HT1080 (cell line): Measurements from ENCODE around the gene SLC37A1. TPM values are rescaled to one million over a fixed set of nuclear protein-coding genes. Genes with fewer than 3 reads are reported as not detected.

ENCODE experiments used
- DNase-seq: peaks from one replicate; pipeline ENCODE4 v3.0.0-alpha.2; 2015; ENCODE audit warnings: low read depth
- total RNA-seq: library from RNA; depleted of rRNA; stranded (reverse); fragments of >200 nt; shearing (Covaris generic); gene quantifications from 2 replicates; pipeline ENCODE4 v1.2.3, GENCODE V29; 2014

The SLC37A1 gene
- total RNA-seq, 1 experiment from 2014 or later, result 5.9 TPM

DNA sequence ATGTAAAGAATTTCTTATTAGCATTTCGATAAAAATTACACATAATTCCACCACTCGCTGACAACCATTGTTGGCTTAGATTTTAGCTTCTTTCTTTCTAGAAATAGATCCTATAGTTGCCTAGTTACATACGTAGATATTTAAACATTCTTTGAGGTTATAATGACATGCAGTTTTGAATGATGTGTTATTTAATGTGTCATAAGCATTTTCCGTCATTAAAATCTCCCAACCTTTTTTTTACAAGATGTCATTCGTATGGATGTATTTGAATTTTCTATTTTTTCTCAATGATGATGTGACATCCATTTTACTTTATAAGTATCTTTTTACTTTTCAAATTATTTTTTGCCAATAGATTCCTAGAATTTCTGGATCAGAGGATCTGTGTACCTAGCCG is 44.7 kb downstream of the SLC37A1 start:
- no peak for DNase-seq

DNA sequence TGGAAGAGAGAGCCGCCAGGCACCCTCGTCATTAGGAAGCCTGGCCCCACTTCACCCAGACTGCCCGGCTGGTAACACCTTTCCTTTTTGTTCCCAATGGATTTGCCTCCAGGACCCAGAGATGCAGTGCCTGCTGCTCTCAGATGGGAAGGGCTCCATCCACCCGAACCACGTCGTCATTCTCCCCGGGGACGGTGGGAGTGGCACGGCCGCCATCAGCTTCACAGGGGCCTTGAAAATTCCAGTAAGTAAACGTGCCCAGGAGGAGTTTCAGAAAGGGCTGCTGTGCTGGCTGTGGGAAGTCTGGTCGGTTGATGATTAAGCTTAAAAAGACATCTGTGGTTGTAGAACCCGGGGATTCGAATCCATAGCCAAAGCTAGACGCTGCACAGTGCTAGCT is 45.2 kb downstream of the SLC37A1 start:
- DNase-seq, result no peak

DNA sequence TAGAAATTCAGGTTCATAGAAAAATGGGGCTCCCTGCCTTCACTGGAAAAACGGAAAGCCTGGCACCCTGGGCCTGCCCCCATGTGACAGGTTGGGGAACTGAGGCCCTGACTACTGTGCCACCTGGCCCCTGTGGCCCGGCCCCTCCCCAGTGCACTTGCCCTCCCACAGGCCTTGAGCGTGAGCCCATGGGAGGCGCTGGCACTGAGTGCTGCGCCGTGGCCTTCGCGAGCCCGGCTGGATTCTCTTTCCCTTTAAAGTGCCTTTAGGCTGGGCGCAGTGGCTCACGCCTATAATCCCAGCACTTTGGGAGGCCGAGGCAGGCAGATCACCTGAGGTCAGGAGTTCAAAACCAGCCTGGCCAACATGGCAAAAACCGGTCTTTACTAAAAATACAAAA is 45.7 kb downstream of the SLC37A1 start:
- DNase-seq, result no peak

DNA sequence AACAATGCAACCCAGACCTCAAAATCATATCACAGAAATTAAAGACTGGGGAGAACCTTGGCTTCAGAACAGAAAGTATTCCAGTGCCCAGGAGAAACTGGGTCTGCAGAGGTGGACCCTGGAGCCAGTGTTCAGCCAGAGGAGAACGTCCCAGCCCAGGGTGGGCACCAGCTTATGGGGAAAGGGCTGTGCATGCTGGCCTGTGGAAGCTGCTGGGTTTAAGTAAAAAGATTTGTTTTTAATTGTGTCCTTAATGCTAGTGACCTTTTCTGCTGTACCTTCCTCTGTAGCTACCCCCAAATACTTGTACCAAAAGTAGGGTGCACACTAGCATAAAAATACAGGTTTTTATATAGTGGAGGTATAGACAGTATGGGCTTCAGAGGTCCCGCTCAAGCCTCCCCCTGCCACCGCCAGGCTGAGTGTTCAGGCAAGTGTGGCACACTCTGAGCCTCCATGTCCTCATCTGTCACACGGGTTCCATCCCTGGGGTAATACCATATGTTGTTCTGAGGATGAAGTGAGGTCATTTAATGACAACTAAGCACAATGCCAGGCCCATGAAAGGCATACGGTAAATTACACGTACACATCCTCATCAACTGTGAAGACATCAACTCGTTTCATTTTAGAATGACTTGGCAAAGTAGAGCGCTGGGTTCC is 47.0 kb downstream of the SLC37A1 start:
- DNase-seq, result no peak

- DNase-seq, result no peak
These were observed 48.4 kb downstream of the SLC37A1 start for GRCh38 chr21:42561762-42562650.

DNA sequence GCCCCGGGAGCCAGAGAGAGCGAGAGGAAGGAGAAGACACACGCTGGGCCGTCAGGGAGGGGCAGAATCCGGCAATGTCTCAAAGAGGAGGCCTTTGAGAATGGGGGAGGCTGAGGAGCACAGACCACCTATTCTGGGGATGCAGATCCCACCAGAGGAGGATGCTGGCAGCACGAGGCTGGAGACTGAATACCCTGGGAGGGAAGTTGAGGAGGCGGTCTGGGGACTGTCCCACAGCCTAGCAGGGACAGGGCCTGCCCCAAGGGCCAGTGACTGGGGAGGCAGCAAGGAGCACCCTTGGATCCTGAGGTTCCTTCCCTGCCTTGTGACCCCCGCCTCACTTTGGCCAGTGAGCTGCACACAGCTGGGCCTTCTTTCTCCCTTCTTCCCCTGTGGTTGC is 49.2 kb downstream of the SLC37A1 start:
- DNase-seq, result no peak

DNA sequence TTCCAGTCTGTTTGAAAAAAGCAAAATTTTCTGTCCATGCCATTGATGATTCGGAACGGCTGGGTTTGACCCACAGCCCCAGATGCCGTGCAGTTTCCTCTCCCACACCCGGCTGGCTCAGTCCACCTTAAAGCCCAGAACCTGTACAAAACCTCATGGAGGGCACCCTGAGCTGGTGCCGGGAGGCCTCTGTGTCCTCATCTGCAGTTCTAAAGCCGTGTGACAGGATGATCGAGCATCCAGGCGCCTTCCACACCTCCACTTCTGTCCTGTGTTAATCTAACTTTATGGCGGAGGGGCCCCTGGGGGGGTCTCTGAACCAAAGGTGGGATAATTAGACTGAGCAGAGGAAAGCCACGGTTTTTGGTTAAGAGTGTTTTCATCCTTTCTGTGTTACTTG is 49.6 kb downstream of the SLC37A1 start:
- DNase-seq, result no peak

GRCh38 chr21:42563686-42564085 is 50.0 kb downstream of the SLC37A1 start:
- no peak for DNase-seq

GRCh38 chr21:42564561-42564971 is 50.9 kb downstream of the SLC37A1 start:
- no peak for DNase-seq

DNA sequence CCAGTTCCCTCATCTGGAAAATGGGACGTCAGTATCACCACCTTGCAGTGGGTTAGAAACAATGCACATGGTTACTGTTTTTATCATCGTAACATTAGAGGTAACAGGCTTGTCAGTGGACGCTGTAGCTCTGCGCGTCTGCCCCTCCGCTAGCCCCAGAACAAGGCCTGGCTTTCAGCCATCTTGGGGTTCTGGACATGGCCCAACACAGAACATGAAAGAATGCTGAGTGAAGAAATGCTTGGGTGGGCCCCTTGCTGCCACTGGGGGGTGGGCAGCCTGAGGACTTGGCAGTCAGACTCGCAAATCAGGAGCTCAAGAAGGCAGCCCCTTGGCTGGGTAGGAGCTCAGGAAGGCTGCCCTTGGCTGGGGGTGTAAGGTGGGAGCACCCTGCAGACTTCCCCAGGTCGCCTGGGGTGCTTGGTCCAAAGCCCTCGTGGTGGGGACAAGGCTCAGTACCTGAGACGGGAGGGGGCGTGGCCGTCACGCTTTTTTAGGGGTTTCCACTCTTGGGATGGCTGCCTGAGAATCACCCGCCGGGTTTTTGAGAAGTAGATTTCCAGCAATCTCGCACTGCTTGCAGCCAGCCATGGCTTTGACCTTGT is 51.7 kb downstream of the SLC37A1 start:
- no peak for DNase-seq

- no peak for DNase-seq
These were observed 52.4 kb downstream of the SLC37A1 start for GRCh38 chr21:42565886-42566523.

- no peak for DNase-seq
These were observed 53.0 kb downstream of the SLC37A1 start for GRCh38 chr21:42566524-42567213.

GRCh38 chr21:42567214-42567555 is 53.5 kb downstream of the SLC37A1 start:
- no peak for DNase-seq

GRCh38 chr21:42567861-42568260 is 54.2 kb downstream of the SLC37A1 start:
- no peak for DNase-seq

GRCh38 chr21:42568376-42568775 is 54.7 kb downstream of the SLC37A1 start:
- DNase-seq, result no peak

DNA sequence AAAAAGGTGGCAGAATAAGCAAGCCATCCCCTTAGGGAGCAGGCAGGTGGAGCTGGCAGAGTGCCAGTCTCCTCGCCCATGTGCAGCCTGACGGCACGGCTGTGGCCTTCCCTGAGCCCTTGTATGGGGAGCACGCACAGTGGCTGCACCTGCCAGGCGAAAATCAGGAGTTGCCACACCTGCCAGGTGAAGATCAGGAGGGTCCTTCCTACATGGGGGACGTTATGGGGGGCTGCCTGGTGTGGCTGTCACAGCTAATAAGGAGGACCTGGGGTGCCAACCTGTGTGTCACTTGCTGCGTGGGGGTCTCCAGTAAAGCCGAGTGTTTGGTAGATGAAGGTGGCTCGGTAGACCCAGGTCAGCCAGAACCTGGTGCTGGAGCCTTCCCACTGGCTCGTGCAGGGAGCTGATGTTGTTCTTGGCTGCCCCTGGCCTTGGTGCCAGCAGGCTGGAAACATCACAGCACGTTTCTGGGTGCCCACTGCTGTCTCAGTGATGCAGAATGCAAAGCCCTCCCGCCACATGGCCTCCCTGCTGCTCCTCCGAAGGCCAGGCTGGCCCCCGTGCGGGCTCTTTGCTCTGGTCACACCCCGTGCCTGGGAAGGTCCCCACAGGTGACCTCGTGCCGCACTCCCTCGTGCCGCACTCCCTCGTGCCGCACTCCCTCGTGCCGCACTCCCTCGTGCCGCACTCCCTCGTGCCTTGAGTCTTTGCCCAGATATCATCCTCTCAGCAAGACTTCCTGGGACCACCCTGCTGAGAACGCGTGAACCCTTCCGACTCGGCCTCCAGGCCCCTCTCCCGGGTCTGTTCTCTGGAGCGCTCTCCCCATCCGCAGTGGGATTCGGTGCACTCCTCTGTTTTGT is 55.4 kb downstream of the SLC37A1 start:
- DNase-seq, result no peak

GRCh38 chr21:42569732-42570301 is 56.2 kb downstream of the SLC37A1 start:
- no peak for DNase-seq

DNA sequence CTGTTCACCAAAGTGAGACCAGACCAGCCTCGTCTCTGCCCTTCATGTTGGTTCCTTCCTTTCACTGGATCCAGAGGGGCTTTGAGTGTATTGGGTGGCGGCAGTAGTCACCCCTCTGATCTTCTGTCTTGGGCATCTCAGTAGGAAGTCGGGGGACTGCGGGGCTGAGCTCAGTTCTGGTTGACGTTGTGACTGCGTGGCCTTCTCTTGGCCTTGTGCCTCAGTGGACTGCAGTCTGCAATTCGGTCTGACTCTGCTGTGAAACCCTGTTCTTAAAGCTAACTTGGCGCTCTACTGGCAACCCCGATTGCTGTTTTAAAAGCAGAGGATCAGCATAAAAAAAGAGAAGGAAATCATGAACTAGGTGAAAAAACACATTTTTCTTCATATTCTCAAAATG is 56.7 kb downstream of the SLC37A1 start:
- DNase-seq, result no peak

DNA sequence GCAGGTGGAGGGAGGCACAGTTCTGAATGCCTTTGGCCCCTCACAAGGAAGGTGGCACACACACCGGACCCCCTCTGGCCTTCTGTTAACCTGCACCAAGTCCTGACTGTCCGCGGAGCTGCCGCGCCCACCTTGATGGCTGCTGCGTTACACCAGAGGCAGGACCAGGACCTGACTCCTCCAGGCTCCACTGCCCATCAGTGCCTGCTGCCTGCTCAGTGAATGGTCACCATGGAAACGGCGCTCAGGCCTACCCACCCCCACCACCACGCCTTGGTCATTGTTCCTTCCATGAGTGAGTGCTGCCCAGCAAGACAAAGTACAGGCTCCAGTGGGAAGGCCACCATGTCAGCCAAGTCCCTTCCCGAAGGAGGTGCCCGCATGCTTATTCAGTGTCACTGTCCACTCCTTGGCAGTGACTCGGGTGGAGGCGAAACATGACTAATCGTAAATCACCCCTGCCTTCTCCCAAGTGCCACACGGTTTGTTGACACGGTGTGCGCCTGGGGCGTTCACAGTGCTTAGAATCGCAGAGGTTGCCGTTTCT is 57.3 kb downstream of the SLC37A1 start:
- DNase-seq, result peak; percentile 3
